PC-9 (cell line): ENCODE data around the gene EIF2AK2.

Experiments
- EZH2 ChIP-seq: fragments of 200-600 bp; sonication (generic); IDR thresholded peaks from 2 replicates; pipeline ENCODE4 v1.8.0; 2017; ENCODE audit warnings: antibody characterized with exemption, low read depth
- TF ChIP-seq, protein P1 (sequence below): fragments of 200-600 bp; sonication (generic); conservative IDR thresholded peaks from 2 replicates; pipeline ENCODE4 v1.6.1; 2017; ENCODE audit warnings: mixed run types, antibody characterized with exemption, mild to moderate bottlenecking, moderate library complexity

GRCh38 chr2:37205689-37206341 is 49.0 kb upstream of the EIF2AK2 start:
- TF ChIP-seq, protein P1, sequence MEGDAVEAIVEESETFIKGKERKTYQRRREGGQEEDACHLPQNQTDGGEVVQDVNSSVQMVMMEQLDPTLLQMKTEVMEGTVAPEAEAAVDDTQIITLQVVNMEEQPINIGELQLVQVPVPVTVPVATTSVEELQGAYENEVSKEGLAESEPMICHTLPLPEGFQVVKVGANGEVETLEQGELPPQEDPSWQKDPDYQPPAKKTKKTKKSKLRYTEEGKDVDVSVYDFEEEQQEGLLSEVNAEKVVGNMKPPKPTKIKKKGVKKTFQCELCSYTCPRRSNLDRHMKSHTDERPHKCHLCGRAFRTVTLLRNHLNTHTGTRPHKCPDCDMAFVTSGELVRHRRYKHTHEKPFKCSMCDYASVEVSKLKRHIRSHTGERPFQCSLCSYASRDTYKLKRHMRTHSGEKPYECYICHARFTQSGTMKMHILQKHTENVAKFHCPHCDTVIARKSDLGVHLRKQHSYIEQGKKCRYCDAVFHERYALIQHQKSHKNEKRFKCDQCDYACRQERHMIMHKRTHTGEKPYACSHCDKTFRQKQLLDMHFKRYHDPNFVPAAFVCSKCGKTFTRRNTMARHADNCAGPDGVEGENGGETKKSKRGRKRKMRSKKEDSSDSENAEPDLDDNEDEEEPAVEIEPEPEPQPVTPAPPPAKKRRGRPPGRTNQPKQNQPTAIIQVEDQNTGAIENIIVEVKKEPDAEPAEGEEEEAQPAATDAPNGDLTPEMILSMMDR: no peak
- TF ChIP-seq EZH2: no peak
